HCT116 (cell line): ENCODE measurements around the gene CHST3. TPM values are rescaled to one million over a fixed set of nuclear protein-coding genes. Genes with fewer than 3 reads are reported as not detected.

ENCODE experiments used
- ATAC-seq: fragments of 200-7000 bp; cut with Tn5 transposase; 2 replicates; pipeline ENCODE4 v1.9.1; 2020; ENCODE audit warnings: mild to moderate bottlenecking, moderate library complexity
- BruUV-seq: library from RNA; stranded (reverse); fragments of 400-500 nt; replicated peaks from 2 replicates; lab custom pipeline; 2021; lab: Mats Ljungman, UMichigan
- CTCF ChIA-PET: fragments of 300-600 bp; sonication (Branson Sonifier 250); formaldehyde crosslinking; loops from one replicate; lab custom pipeline; 2021; ENCODE audit warnings: antibody characterized with exemption; lab: Charles Lee
- POLR2A ChIA-PET: fragments of 300-600, 350-600 bp; sonication (Branson Sonifier 250); formaldehyde crosslinking; loops from one replicate; lab custom pipeline; 2021; ENCODE audit warnings: antibody characterized with exemption; lab: Charles Lee
- RAD21 ChIA-PET, 2 experiments: fragments of 300-600 bp; sonication (Branson Sonifier 250); formaldehyde crosslinking; loops; one replicate each; lab custom pipeline; 2023; ENCODE audit warnings: low total read pairs in 2 of 2; ENCODE audit not compliant: uncharacterized antibody in 2 of 2, unreplicated experiment in 2 of 2, low non-redundant PET in 1 of 2; lab: Charles Lee
- DNase-seq: peaks from one replicate; pipeline ENCODE4 v3.0.0-alpha.2; 2010; ENCODE audit warnings: low read depth, low spot score
- H2AFZ ChIP-seq: fragments of 200-600 bp; shearing (Covaris generic), sonication (generic); 2 replicates; pipeline ENCODE4 v1.6.1; 2017; ENCODE audit warnings: low read depth, mixed run types, mixed read lengths, antibody characterized with exemption, low read length; ENCODE audit not compliant: poor library complexity, severe bottlenecking
- H3K27ac ChIP-seq: 2 replicates; pipeline ENCODE4 v1.5.1; 2012; ENCODE audit warnings: low read depth, low read length
- H3K27me3 ChIP-seq: fragments of 200-600 bp; sonication (generic); 2 replicates; pipeline ENCODE4 v1.6.1; 2016; ENCODE audit warnings: mixed run types, low read length, mixed read lengths; ENCODE audit not compliant: insufficient read depth
- H3K36me3 ChIP-seq, 2 experiments: fragments of 200-500 bp in 1 of 2; fragments of 200-600 bp in 1 of 2; sonication (Bioruptor generic) in 1 of 2; sonication (generic) in 1 of 2; 2 replicates each; pipeline versions ENCODE4 v1.5.1 to v1.6.1; 2014 to 2016; ENCODE audit warnings: low read length in 2 of 2, inconsistent platforms in 1 of 2, mixed read lengths in 1 of 2, mixed run types in 1 of 2; ENCODE audit not compliant: insufficient read depth in 2 of 2, control insufficient read depth in 1 of 2
- H3K4me1 ChIP-seq, 2 experiments: fragments of 200-600 bp in 1 of 2; sonication (generic) in 1 of 2; 2 replicates each; pipeline versions ENCODE4 v1.5.1 to v1.6.1; 2012 to 2017; ENCODE audit warnings: low read length in 2 of 2, inconsistent platforms in 1 of 2, mild to moderate bottlenecking in 1 of 2, mixed read lengths in 1 of 2, mixed run types in 1 of 2, moderate library complexity in 1 of 2; ENCODE audit not compliant: insufficient read depth in 2 of 2, control insufficient read depth in 1 of 2
- H3K4me2 ChIP-seq: fragments of 200-600 bp; sonication (generic); 2 replicates; pipeline ENCODE4 v1.6.1; 2017; ENCODE audit warnings: mixed run types, low read length, mixed read lengths
- H3K4me3 ChIP-seq, 2 experiments: fragments of 200-600 bp in 1 of 2; sonication (generic) in 1 of 2; replicated peaks in 1 of 2; 2 replicates each; pipeline ENCODE4 v1.5.1; 2011 to 2016; ENCODE audit warnings: low read length in 2 of 2, control low read depth in 1 of 2, low read depth in 1 of 2, mild to moderate bottlenecking in 1 of 2, mixed read lengths in 1 of 2, mixed run types in 1 of 2
- H3K79me2 ChIP-seq: fragments of 200-600 bp; sonication (generic); 2 replicates; pipeline ENCODE4 v1.6.1; 2017; ENCODE audit warnings: mild to moderate bottlenecking, mixed run types, low read length, moderate library complexity, mixed read lengths; ENCODE audit not compliant: insufficient read depth
- H3K9ac ChIP-seq: fragments of 200-600 bp; sonication (generic); 2 replicates; pipeline ENCODE4 v1.6.1; 2016; ENCODE audit warnings: low read length, mixed read lengths
- H3K9me2 ChIP-seq: fragments of 200-600 bp; sonication (generic), shearing (Covaris generic); 2 replicates; pipeline ENCODE4 v1.6.1; 2017; ENCODE audit warnings: mixed run types, mild to moderate bottlenecking, moderate library complexity; ENCODE audit not compliant: insufficient read depth
- H3K9me3 ChIP-seq, 2 experiments: fragments of 200-500 bp in 1 of 2; fragments of 200-600 bp in 1 of 2; sonication (Bioruptor generic) in 1 of 2; sonication (generic) in 1 of 2; 2 replicates each; pipeline ENCODE4 v1.6.1; 2014 to 2017; ENCODE audit warnings: low read length in 2 of 2, mixed read lengths in 2 of 2, inconsistent platforms in 1 of 2, low read depth in 1 of 2, mild to moderate bottlenecking in 1 of 2, mixed run types in 1 of 2, moderate library complexity in 1 of 2; ENCODE audit not compliant: control insufficient read depth in 1 of 2, insufficient read depth in 1 of 2
- H4K20me1 ChIP-seq: fragments of 200-600 bp; sonication (generic), shearing (Covaris generic); 2 replicates; pipeline ENCODE4 v1.6.1; 2017; ENCODE audit warnings: mixed run types, mild to moderate bottlenecking, moderate library complexity; ENCODE audit not compliant: insufficient read depth
- ATF3 ChIP-seq: IDR thresholded peaks from 2 replicates; pipeline ENCODE4 v1.6.1; 2012
- CBX3 ChIP-seq: IDR thresholded peaks from 2 replicates; pipeline ENCODE4 v1.6.1; 2012; ENCODE audit warnings: low read depth
- EZH2phosphoT487 ChIP-seq: fragments of 200-600 bp; IDR thresholded peaks from 2 replicates; pipeline ENCODE4 v1.6.1; 2018; ENCODE audit warnings: antibody characterized with exemption, borderline replicate concordance
- FOSL1 ChIP-seq: IDR thresholded peaks from 2 replicates; pipeline ENCODE4 v1.6.1; 2012; ENCODE audit warnings: low read depth
- MAX ChIP-seq: IDR thresholded peaks from 2 replicates; pipeline ENCODE4 v1.6.1; 2012
- POLR2AphosphoS5 ChIP-seq: IDR thresholded peaks from 2 replicates; pipeline ENCODE4 v1.6.1; 2011; ENCODE audit warnings: mild to moderate bottlenecking, low read depth, low read length, moderate library complexity
- RAD21 ChIP-seq: IDR thresholded peaks from 2 replicates; pipeline ENCODE4 v1.6.1; 2012; ENCODE audit warnings: low read depth, mild to moderate bottlenecking
- SIN3A ChIP-seq: IDR thresholded peaks from 2 replicates; pipeline ENCODE4 v1.6.1; 2012; ENCODE audit warnings: low read depth
- SP1 ChIP-seq: IDR thresholded peaks from 2 replicates; pipeline ENCODE4 v1.6.1; 2012; ENCODE audit warnings: low read depth
- SRF ChIP-seq: IDR thresholded peaks from 2 replicates; pipeline ENCODE4 v1.6.1; 2012; ENCODE audit warnings: low read depth
- TCF7L2 ChIP-seq: IDR thresholded peaks from 2 replicates; pipeline ENCODE4 v1.7.0; 2011; ENCODE audit warnings: borderline replicate concordance, inconsistent platforms; ENCODE audit not compliant: insufficient read depth, insufficient read length; ENCODE audit errors: extremely low read depth
- YY1 ChIP-seq: IDR thresholded peaks from 2 replicates; pipeline ENCODE4 v1.6.1; 2011; ENCODE audit warnings: low read length, low read depth, moderate library complexity, mild to moderate bottlenecking; ENCODE audit not compliant: insufficient replicate concordance; ENCODE audit errors: extremely low read depth
- ZBTB33 ChIP-seq: IDR thresholded peaks from 2 replicates; pipeline ENCODE4 v1.6.1; 2011; ENCODE audit warnings: mild to moderate bottlenecking, low read length, moderate library complexity; ENCODE audit not compliant: insufficient replicate concordance; ENCODE audit errors: extremely low read depth
- ZNF274 ChIP-seq: fragments of 200-500 bp; sonication (Bioruptor generic); IDR thresholded peaks from 2 replicates; pipeline ENCODE4 v1.6.1; 2014; ENCODE audit warnings: mild to moderate bottlenecking, low read depth, low read length, inconsistent platforms
- intact Hi-C: fragments of 100-400 bp; cut with micrococcal nuclease; formaldehyde crosslinking; loops from 2 replicates; pipeline ENCODE4 v1.10.0; 2022
- total RNA-seq: library from RNA; stranded (reverse); gene quantifications from one replicate; pipeline ENCODE4 v1.2.1, GENCODE V29; 2021; ENCODE audit not compliant: unreplicated experiment

The CHST3 gene
- total RNA-seq, 1 experiment from 2014 or later, result 10.6 TPM

- no peak for DNase-seq
- Histone ChIP-seq H3K4me2 (no peak overlapping the region), H3K9me3 (peaks cover 0 to 5% of the 10 kb centered on the region in 2 experiments; a peak in 1 of 4 replicates)
Measured at GRCh38 chr10:71939861-71940474, 24.2 kb upstream of the CHST3 start.

GRCh38 chr10:71940752-71941151, 23.4 kb upstream of the CHST3 start:
- intact Hi-C loops, result no loop called here
- BruUV-seq, result no TSS peak
- Histone ChIP-seq H3K36me3 (no peaks in the 10 kb centered on the region), H3K9me3 (peaks cover 0 to 5% of the 10 kb centered on the region in 2 experiments; a peak in 1 of 4 replicates), H3K27me3 (no peaks in the 10 kb centered on the region), H3K4me3 (no peak overlapping the region), H3K4me2 (no peak overlapping the region), H3K4me1 (no peaks in the 10 kb centered on the region), H4K20me1 (no peaks in the 10 kb centered on the region), H2AFZ (no peak overlapping the region), H3K9me2 (no peaks in the 10 kb centered on the region; the same call in 1 of the 2 replicates), H3K79me2 (no peaks in the 10 kb centered on the region), H3K27ac (no peak overlapping the region), H3K9ac (no peak overlapping the region)
- RAD21 ChIA-PET, result no interaction called here
- POLR2A ChIA-PET, result no interaction called here
- CTCF ChIA-PET, result no interaction called here
- ATAC-seq (no peak), DNase-seq (no peak)
- TF ChIP-seq RAD21, result no peak
- no peak for TF ChIP-seq POLR2AphosphoS5
- no peak for TF ChIP-seq ATF3
- TF ChIP-seq ZNF274, result no peak
- no peak for TF ChIP-seq TCF7L2
- TF ChIP-seq SIN3A, result no peak
- TF ChIP-seq ZBTB33, result no peak
- TF ChIP-seq MAX, result no peak
- no peak for TF ChIP-seq SRF
- no peak for TF ChIP-seq YY1
- no peak for TF ChIP-seq EZH2phosphoT487

More at GRCh38 chr10:71939861-71940474, 24.2 kb upstream of the CHST3 start:
- no TSS peak for BruUV-seq
- ChIA-PET CTCF (no interaction called here), RAD21 (no interaction called here), POLR2A (no interaction called here)
- intact Hi-C loops, result no loop called here
- Histone ChIP-seq H3K27ac (no peak overlapping the region), H3K36me3 (no peaks in the 10 kb centered on the region), H3K4me1 (no peaks in the 10 kb centered on the region), H4K20me1 (no peaks in the 10 kb centered on the region), H3K9ac (no peak overlapping the region), H3K4me3 (no peak overlapping the region), H3K9me2 (no peaks in the 10 kb centered on the region; the same call in 1 of the 2 replicates), H2AFZ (no peak overlapping the region), H3K79me2 (no peaks in the 10 kb centered on the region), H3K27me3 (no peaks in the 10 kb centered on the region)
- no peak for ATAC-seq
- TF ChIP-seq EZH2phosphoT487 (no peak), FOSL1 (no peak), SIN3A (no peak), YY1 (no peak), CBX3 (no peak), SP1 (no peak), ATF3 (no peak)
